Activated naive CD8-positive, alpha-beta T cell treated with anti-CD3 and anti-CD28 coated beads, Interleukin-2, amount 50 U/mL, for 24 hours (primary cell): Measurements from ENCODE around the gene RERE.
"Not testable (repeated sequence)": the region's sequence is repeated elsewhere in the genome, so short reads cannot be mapped to it uniquely, and the experiment has no call there.

Source experiments
- ATAC-seq: fragments of 150-1000 bp; cut with Tn5 transposase; one replicate; pipeline ENCODE4 v1.10.0; 2021
- DNase-seq: peaks from one replicate; pipeline ENCODE4 v3.0.0; 2021
- H3K27ac Mint-ChIP-seq: one replicate; pipeline ENCODE4 v1.8.0; 2021; ENCODE audit warnings: mild to moderate bottlenecking, mixed read lengths
- H3K27me3 Mint-ChIP-seq: one replicate; pipeline ENCODE4 v1.8.0; 2021; ENCODE audit warnings: mixed read lengths
- H3K36me3 Mint-ChIP-seq: one replicate; pipeline ENCODE4 v1.8.0; 2021; ENCODE audit warnings: low read depth, mixed read lengths
- H3K4me1 Mint-ChIP-seq: one replicate; pipeline ENCODE4 v1.8.0; 2021; ENCODE audit warnings: mixed read lengths
- H3K4me3 Mint-ChIP-seq: one replicate; pipeline ENCODE4 v1.8.0; 2021; ENCODE audit warnings: mild to moderate bottlenecking, moderate library complexity, mixed read lengths
- H3K9me3 Mint-ChIP-seq: one replicate; pipeline ENCODE4 v1.8.0; 2021; ENCODE audit warnings: mixed read lengths

The RERE gene

DNA sequence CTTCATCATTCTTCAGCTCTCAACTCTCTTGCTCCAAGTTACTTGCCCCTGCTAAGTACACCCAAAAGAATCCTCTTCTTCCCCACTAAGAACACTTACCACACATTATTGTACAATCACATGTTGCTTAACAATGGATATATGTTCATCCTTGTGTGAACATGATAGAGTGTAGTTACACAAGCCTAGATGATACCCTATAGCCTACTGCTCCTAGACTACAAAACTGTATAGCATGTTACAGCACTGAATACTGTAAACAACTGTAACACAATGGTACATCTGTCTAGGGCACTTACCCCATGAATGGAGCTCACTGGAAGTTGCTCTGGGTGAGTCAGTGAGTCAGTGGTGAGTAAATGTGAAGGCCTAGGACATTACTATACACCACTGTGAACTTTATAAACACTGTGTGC lies 77.4 kb downstream of the RERE start:
- ATAC-seq: no peak
- Mint-ChIP-seq H3K36me3 (peaks cover 19% of the 10 kb centered on the region), H3K9me3 (peaks cover 9% of the 10 kb centered on the region), H3K4me3 (no peak overlapping the region), H3K27ac (no peak overlapping the region), H3K27me3 (no peaks in the 10 kb centered on the region), H3K4me1 (peaks cover 7% of the 10 kb centered on the region)
- DNase-seq: no peak

DNA sequence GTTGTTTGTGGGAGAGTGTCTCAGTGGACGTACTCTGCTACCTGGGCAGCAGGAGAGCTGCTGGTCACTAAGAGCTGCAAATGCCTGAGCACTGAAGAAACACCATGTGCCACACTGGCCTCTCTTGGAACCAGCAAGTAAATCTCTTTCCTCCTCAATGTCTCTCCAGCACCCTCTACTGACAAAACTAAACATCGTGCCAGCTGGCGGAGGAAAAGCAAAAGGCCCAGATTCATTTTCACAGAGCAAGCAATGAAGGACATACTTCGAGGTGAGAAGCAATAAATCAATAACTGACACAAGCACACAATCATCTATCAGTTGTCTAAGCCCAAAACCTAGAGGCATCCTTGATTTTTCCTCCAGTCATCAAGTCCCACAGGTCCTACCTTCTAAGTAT lies 78.1 kb downstream of the RERE start:
- no peak for DNase-seq
- no peak overlapping the region for H3K27ac Mint-ChIP-seq
- peaks cover 19% of the 10 kb centered on the region for H3K36me3 Mint-ChIP-seq
- no peaks in the 10 kb centered on the region for H3K27me3 Mint-ChIP-seq
- H3K4me1 Mint-ChIP-seq: peaks cover 7% of the 10 kb centered on the region
- H3K4me3 Mint-ChIP-seq: no peak overlapping the region
- peaks cover 9% of the 10 kb centered on the region for H3K9me3 Mint-ChIP-seq
- ATAC-seq: no peak

DNA sequence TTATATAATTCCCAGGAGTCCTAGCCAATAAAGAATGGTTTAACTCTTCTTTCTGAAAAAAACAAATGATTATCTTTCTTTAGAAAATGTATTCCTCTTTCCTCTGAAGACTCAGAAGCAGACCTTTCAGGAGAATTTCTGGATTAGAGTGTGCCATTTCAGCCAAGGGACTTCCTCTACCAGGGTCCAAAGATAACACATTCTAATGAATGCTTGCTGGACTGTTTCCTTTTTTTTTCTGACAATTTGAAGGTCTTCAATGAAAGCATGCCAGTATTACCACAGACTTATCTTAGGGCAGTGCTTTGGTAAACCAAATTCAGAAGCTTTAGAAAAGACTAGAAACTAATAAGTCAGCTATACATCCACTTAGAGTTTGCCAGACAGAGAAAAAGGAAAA lies 80.5 kb downstream of the RERE start:
- no peak overlapping the region for H3K27ac Mint-ChIP-seq
- no peaks in the 10 kb centered on the region for H3K27me3 Mint-ChIP-seq
- no peak overlapping the region for H3K4me3 Mint-ChIP-seq
- H3K9me3 Mint-ChIP-seq: peaks cover 14% of the 10 kb centered on the region
- no peak for DNase-seq
- H3K4me1 Mint-ChIP-seq: peaks cover 7% of the 10 kb centered on the region
- H3K36me3 Mint-ChIP-seq: peaks cover 24% of the 10 kb centered on the region
- no peak for ATAC-seq

DNA sequence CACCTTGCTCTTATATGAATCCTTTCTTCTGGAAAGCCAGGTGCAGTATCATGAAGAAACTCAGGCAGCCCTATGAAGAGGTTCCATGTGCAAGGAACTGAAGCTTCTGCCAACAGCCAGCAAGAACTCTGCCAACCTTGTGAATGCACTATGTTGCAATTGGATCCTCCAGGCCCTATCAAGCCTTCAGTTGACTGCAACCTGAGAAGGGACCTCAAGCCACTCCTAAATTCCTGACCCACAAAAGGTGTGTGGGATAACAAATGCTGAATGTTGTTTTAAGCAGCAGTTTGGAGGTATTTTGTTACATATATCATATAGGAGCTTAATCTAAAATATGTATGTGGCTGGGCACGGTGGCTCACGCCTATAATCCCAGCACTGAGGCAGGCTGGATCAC lies 84.0 kb downstream of the RERE start:
- Mint-ChIP-seq H3K9me3 (peaks cover 15% of the 10 kb centered on the region), H3K4me1 (no peaks in the 10 kb centered on the region), H3K4me3 (no peak overlapping the region), H3K27me3 (no peaks in the 10 kb centered on the region), H3K36me3 (peaks cover 16% of the 10 kb centered on the region), H3K27ac (no peak overlapping the region)
- no peak for ATAC-seq
- no peak for DNase-seq

DNA sequence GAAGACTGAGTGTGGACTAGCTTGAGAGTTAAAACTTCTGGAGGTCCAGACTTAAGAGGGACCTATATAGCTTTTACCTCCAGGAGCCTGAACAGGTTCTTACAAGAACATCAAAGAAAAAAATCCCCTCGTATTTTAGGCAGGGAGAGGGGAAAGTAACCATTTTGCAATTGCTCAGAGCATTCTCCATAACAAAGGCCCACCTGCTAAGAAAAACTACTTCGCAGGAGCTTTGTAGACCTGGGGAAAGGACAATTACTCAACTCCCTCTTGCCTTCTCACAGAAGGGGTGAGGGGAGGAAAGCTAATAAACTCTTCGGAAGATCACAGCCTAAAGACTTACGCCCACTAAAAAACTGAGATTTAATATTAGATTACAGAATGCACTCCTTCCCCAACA lies 86.3 kb downstream of the RERE start:
- Mint-ChIP-seq H3K27me3 (no peaks in the 10 kb centered on the region), H3K36me3 (peaks cover 13% of the 10 kb centered on the region), H3K4me3 (no peak overlapping the region), H3K27ac (no peak overlapping the region), H3K9me3 (peaks cover 15% of the 10 kb centered on the region), H3K4me1 (peaks cover 4% of the 10 kb centered on the region)
- ATAC-seq: no peak
- no peak for DNase-seq

DNA sequence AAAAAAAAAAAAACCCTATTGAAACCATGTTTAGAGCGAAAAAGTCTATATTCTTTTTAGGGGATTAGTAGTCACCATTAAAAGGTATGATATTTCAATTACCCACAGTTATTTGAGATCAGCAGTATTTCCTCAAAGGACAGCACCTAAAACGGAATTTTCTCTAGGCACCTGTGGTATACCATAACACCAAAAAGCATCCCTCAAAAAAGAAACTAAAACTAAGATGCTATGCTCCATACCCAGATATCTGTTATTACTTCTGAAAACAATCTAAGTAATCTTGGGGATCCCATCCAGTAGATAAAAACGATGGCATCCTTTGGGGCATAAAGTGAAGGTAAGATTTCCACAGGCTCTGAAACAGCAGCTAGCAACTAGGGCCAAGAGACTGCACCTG lies 89.0 kb downstream of the RERE start:
- peaks cover 10% of the 10 kb centered on the region for H3K36me3 Mint-ChIP-seq
- ATAC-seq (no peak), DNase-seq (no peak)
- peaks cover 15% of the 10 kb centered on the region for H3K9me3 Mint-ChIP-seq
- peaks cover 8% of the 10 kb centered on the region for H3K4me1 Mint-ChIP-seq
- no peaks in the 10 kb centered on the region for H3K27me3 Mint-ChIP-seq
- no peak overlapping the region for H3K27ac Mint-ChIP-seq
- no peak overlapping the region for H3K4me3 Mint-ChIP-seq

DNA sequence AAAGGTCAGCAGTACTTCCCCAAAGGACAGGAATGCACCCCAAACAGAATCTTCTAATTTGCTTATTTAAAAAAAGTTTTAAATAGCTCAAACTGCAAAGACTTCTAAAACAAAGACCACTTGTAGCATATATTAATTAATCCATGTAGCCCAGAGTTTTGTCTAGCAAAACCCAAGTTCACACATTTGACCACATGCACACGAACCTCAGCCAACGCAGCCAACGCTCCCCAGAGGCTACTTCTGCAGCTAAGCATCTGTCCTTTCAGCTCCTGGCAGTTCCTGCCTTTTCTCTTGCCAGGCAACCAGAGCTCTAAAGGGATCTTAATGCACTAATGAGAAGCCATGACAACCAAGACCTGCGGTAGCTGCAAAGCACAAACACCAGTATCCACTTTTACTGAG lies 89.6 kb downstream of the RERE start:
- DNase-seq (no peak), ATAC-seq (no peak)
- Mint-ChIP-seq H3K4me1 (peaks cover 13% of the 10 kb centered on the region), H3K36me3 (peaks cover 10% of the 10 kb centered on the region), H3K9me3 (peaks cover 15% of the 10 kb centered on the region), H3K27me3 (no peaks in the 10 kb centered on the region), H3K27ac (no peak overlapping the region), H3K4me3 (no peak overlapping the region)

DNA sequence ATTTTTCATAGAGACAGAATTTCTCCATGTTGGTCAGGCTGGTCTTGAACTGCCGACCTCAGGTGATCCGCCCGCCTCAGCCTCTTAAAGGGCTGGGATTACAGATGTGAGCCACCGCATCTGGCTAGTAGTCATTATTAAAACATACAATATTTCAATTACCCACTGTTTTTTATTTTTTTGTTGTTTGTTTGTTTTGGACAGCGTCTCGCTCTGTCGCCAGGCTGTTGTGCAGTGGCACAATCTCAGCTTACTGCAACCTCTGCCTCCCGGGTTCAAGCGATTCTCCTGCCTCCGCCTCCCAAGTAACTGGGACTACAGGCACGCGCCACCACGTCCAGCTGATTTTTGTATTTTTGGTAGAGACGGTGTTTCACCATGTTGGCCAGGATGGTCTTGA lies 90.1 kb downstream of the RERE start:
- H3K4me1 Mint-ChIP-seq: peaks cover 14% of the 10 kb centered on the region
- H3K27ac Mint-ChIP-seq: not testable (repeated sequence)

DNA sequence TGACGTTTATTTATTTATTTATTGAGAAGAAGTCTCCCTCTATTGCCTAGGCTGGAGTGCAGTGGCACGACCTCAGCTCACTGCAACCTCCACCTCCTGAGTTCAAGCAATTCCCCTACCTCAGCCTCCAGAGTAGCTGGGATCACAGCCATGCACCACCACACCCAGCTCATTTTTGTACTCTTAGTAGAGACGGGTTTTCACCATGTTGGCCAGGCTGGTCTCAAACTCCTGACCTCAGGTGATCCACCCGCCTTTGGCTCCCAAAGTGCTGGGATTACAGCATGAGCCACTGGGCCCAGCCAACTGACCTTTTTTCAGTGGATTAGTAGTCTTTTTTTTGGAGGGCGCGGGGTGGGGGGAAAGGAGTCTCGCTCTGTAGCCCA lies 90.6 kb downstream of the RERE start:
- H3K9me3 Mint-ChIP-seq: peaks cover 10% of the 10 kb centered on the region
- H3K36me3 Mint-ChIP-seq, H3K4me3 Mint-ChIP-seq, DNase-seq, H3K27ac Mint-ChIP-seq, H3K27me3 Mint-ChIP-seq, ATAC-seq: not testable (repeated sequence)
- peaks cover 17% of the 10 kb centered on the region for H3K4me1 Mint-ChIP-seq

More for the DNA sequence above, 90.1 kb downstream of the RERE start:
- H3K36me3 Mint-ChIP-seq, H3K4me3 Mint-ChIP-seq, DNase-seq, ATAC-seq, H3K27me3 Mint-ChIP-seq: not testable (repeated sequence)
- H3K9me3 Mint-ChIP-seq: peaks cover 14% of the 10 kb centered on the region

DNA sequence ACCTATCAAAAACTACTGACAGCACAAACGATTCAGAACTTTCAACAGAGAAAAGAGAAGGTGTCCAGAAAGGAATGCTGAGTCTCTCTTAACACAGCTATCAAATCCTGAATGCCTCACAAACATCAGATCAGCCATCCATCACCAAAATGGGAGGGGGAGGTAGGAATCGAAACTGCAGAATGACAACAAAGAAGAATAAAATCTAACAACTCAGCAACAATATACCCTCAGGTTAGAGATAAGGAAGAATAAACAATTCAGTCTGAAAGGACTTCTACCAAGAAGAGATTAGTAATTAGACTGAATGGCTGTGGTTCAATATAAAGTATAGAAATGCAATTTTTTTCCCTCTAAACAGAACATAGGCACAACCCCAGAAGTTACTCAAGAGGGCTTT lies 94.4 kb downstream of the RERE start:
- Mint-ChIP-seq H3K4me3 (no peak overlapping the region), H3K27ac (no peak overlapping the region), H3K36me3 (peaks cover 3% of the 10 kb centered on the region), H3K4me1 (peaks cover 26% of the 10 kb centered on the region), H3K9me3 (no peaks in the 10 kb centered on the region), H3K27me3 (no peaks in the 10 kb centered on the region)
- DNase-seq (no peak), ATAC-seq (no peak)

DNA sequence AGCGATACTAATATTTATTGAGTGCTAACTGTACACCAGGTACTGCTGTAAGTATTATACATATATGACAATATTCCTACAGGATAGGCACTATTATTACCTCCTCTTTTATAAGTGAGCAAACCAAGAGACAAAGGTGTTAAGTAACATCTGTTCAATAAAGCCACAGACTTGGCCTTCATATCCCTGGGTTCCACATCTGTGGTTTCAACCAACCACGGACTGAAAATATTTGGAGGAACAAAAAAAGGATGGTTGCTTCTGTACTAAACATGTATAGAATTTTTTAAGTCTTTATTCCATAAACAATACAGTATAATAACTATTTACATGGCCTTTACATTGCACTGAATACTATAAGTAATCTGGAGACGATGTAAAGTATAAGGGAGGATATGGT lies 95.1 kb downstream of the RERE start:
- peaks cover 26% of the 10 kb centered on the region for H3K4me1 Mint-ChIP-seq
- H3K4me3 Mint-ChIP-seq: no peak overlapping the region
- ATAC-seq (no peak), DNase-seq (no peak)
- H3K9me3 Mint-ChIP-seq: no peaks in the 10 kb centered on the region
- H3K27me3 Mint-ChIP-seq: no peaks in the 10 kb centered on the region
- peaks cover 3% of the 10 kb centered on the region for H3K36me3 Mint-ChIP-seq
- no peak overlapping the region for H3K27ac Mint-ChIP-seq

DNA sequence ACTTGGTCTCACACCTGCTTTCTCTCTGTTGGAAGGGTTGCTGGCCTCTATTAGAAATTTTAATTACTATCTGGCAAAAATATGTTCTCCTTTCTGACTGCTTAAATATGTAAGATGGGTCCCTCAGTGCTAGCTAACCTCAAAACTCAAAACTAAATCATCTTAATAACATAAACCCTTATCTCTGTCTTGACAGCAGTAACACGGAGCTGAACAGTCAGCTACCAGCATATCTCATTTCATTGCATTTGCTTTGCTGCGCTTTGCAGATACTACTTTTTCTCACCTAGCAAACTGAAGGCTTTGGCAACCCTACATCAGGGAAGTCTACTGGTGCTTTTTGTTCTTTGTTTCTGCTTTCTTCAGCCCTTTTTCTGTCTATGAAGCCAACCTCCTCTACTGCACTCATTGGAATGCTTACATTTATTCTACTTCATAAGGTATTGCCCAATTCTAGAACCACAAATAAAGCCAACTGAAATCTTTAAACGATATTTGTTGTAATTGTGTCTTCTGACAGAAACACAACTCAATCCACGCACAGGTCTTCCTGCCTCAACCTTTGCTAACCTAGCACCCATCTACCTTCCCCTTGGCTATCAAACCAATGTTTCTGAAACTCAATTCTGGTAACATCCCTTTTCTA lies 95.6 kb downstream of the RERE start:
- Mint-ChIP-seq H3K36me3 (peaks cover 3% of the 10 kb centered on the region), H3K27me3 (no peaks in the 10 kb centered on the region), H3K4me1 (peaks cover 26% of the 10 kb centered on the region), H3K4me3 (no peak overlapping the region), H3K27ac (no peak overlapping the region), H3K9me3 (no peaks in the 10 kb centered on the region)
- DNase-seq (no peak), ATAC-seq (no peak)

DNA sequence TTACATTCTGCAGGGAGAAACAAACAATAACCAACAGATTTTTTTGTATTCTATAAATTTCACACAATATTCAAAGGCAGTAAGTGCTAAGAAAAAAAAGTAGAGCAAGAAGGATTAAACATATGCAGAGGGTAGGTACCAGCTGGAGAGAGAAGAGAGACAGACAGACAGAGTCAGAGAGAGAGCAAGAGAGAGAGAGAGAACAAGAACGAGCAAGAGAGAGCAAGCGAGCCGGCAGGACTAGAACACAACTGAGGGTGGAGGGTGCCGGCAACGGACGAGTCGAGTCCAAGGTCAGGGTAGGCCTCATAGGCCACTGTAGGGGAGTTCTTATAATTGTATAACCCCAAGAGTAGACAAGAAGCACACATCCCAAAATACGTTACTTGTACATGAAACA lies 97.1 kb downstream of the RERE start:
- Mint-ChIP-seq H3K27ac (no peak overlapping the region), H3K9me3 (no peaks in the 10 kb centered on the region), H3K27me3 (no peaks in the 10 kb centered on the region), H3K4me3 (no peak overlapping the region), H3K36me3 (peaks cover 3% of the 10 kb centered on the region), H3K4me1 (peaks cover 24% of the 10 kb centered on the region)
- ATAC-seq (no peak), DNase-seq (no peak)

DNA sequence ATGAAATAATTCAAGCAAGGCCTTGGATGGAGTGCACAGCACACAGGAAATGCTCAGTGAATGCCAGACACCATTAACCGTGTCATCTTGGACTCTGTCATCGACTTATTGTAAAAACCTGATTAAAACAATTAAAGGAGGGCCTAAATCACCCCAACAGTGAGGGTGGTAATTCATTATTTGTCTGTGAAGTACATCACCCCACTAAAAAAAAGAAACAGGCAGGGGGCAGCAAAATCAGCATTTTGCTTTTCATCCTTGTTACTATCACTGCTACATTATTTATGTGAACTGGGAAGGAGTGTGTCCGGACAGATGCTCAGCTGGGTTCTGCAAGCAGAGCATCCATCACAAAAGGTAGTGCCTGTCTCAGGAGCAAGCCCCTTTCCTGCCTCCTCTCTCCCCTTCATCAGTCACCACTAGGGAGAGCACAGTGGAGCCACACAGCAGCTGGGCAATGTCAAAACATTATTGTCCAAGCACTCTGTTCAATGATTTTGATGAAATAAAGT lies 98.5 kb downstream of the RERE start:
- Mint-ChIP-seq H3K9me3 (no peaks in the 10 kb centered on the region), H3K4me3 (no peak overlapping the region), H3K4me1 (peaks cover 31% of the 10 kb centered on the region), H3K27me3 (no peaks in the 10 kb centered on the region), H3K36me3 (peaks cover 3% of the 10 kb centered on the region), H3K27ac (no peak overlapping the region)
- DNase-seq (no peak), ATAC-seq (no peak)

DNA sequence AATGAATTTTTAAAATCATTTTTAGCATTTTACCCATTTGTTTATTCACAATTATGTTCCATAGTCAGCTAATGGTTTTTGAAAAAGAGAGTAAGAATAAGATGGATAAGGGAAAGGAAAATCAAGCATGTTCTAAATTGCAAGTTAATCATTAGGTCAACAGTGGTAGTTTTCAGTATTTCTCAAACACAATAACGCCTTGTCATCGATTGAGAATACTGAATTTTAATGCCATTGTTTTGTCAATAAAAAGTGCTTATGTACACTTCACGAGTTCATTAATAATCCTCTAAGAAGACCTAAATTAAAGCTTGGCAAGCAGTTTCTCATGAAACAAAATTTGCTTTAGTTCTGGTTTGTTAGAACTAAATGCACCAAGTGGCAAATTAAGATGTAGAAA lies 100.3 kb downstream of the RERE start:
- DNase-seq: no peak
- ATAC-seq: no peak
- H3K9me3 Mint-ChIP-seq: no peaks in the 10 kb centered on the region
- H3K4me3 Mint-ChIP-seq: no peak overlapping the region
- no peaks in the 10 kb centered on the region for H3K27me3 Mint-ChIP-seq
- H3K36me3 Mint-ChIP-seq: peaks cover 3% of the 10 kb centered on the region
- H3K4me1 Mint-ChIP-seq: peaks cover 31% of the 10 kb centered on the region
- H3K27ac Mint-ChIP-seq: no peak overlapping the region

DNA sequence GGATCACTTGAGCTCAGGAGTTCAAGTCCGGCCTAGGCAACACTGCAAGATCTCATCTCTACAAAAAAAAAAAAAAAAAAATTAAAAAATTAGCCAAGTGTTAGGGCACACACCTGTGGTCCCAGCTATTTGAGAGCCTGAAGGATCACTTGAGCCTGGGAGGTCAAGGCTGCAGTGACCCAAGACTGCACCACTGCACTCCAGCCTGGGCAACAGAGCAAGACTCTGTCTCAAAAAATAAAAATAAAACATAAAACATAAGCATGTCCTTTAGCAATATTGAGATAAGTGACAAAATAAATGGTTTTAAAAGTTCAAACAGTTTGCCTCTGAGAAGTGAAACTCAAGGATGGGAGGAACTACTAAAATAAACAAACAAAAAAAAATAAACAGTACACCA lies 101.2 kb downstream of the RERE start:
- DNase-seq (no peak), ATAC-seq (no peak)
- Mint-ChIP-seq H3K4me1 (peaks cover 36% of the 10 kb centered on the region), H3K27ac (no peak overlapping the region), H3K36me3 (peaks cover 3% of the 10 kb centered on the region), H3K27me3 (peaks cover 2% of the 10 kb centered on the region), H3K4me3 (no peak overlapping the region), H3K9me3 (no peaks in the 10 kb centered on the region)
